Measurements from ENCODE around the gene THSD7B. TPM values are rescaled to one million over a fixed set of nuclear protein-coding genes. Genes with fewer than 3 reads are reported as not detected.

THSD7B gene
- total and polyA plus RNA-seq, 7 donors, result 0.03 to 0.67 (median 0.13) TPM; not detected in 1

- intact Hi-C loops (cut with DNase I), result no loop called here
- Histone ChIP-seq H3K27ac (no peak overlapping the region), H3K4me1 (no peaks in the 10 kb centered on the region), H3K4me3 (no peak overlapping the region), H3K9me3 (no peaks in the 10 kb centered on the region), H3K36me3 (ENCODE audit: insufficient read depth in 1 of 2, low read depth in 1 of 2) (no peaks in the 10 kb centered on the region), H3K27me3 (ENCODE audit: insufficient read depth in 3 of 3, low read length in 2 of 3) (no peaks in the 10 kb centered on the region)
- DNase-seq (no peak), ATAC-seq (no peak)
- 60 to 74% (median 72%) methylated on average over 6 of the region's 6 CpGs for WGBS, 3 donors
- no peak for TF ChIP-seq CTCF (IDR thresholded peaks at IDR 0.05)
Observed at GRCh38 chr2:136863468-136863867, 98.1 kb downstream of the THSD7B start.

- 32 to 44% (median 41%) methylated on average over 4 of the region's 4 CpGs for WGBS, 3 donors
- ATAC-seq, result no peak
Observed at GRCh38 chr2:136863874-136864273, 98.5 kb downstream of the THSD7B start.

GRCh38 chr2:136871424-136871823 is 106.1 kb downstream of the THSD7B start:
- H3K4me3 ChIP-seq, result no peak overlapping the region
- DNase-seq (no peak), ATAC-seq (no peak)
- no peaks in the 10 kb centered on the region for H3K36me3 ChIP-seq (ENCODE audit: insufficient read depth in 1 of 2, low read depth in 1 of 2)
- no peak for TF ChIP-seq CTCF (IDR thresholded peaks at IDR 0.05)
- no peaks in the 10 kb centered on the region for H3K9me3 ChIP-seq
- no peak overlapping the region for H3K27ac ChIP-seq
- intact Hi-C loops (cut with DNase I), result no loop called here
- no peaks in the 10 kb centered on the region for H3K4me1 ChIP-seq
- no peaks in the 10 kb centered on the region for H3K27me3 ChIP-seq (ENCODE audit: insufficient read depth in 3 of 3, low read length in 2 of 3)
- WGBS, 3 donors, result 90 to 99% (median 95%) methylated on average over 1 of the region's 1 CpG

More at GRCh38 chr2:136863874-136864273, 98.5 kb downstream of the THSD7B start:
- TF ChIP-seq CTCF (IDR thresholded peaks at IDR 0.05), result no peak
- H3K4me1 ChIP-seq, result no peaks in the 10 kb centered on the region
- H3K9me3 ChIP-seq, result no peaks in the 10 kb centered on the region
- H3K36me3 ChIP-seq (ENCODE audit: insufficient read depth in 1 of 2, low read depth in 1 of 2), result no peaks in the 10 kb centered on the region
- no peak overlapping the region for H3K4me3 ChIP-seq
- DNase-seq, result no peak
- H3K27ac ChIP-seq, result no peak overlapping the region
- H3K27me3 ChIP-seq (ENCODE audit: insufficient read depth in 3 of 3, low read length in 2 of 3), result no peaks in the 10 kb centered on the region
- intact Hi-C loops (cut with DNase I), result no loop called here

- no peak for ATAC-seq
- Histone ChIP-seq H3K9me3 (no peaks in the 10 kb centered on the region), H3K4me1 (no peaks in the 10 kb centered on the region), H3K27me3 (ENCODE audit: insufficient read depth in 3 of 3, low read length in 2 of 3) (no peaks in the 10 kb centered on the region), H3K27ac (no peak overlapping the region), H3K36me3 (ENCODE audit: insufficient read depth in 1 of 2, low read depth in 1 of 2) (no peaks in the 10 kb centered on the region), H3K4me3 (no peak overlapping the region)
- TF ChIP-seq CTCF (IDR thresholded peaks at IDR 0.05), result no peak
- intact Hi-C loops (cut with DNase I), result no loop called here
- DNase-seq, result no peak
- 49 to 60% (median 55%) methylated on average over 6 of the region's 6 CpGs for WGBS, 3 donors
Observed at GRCh38 chr2:136874258-136874657, 108.9 kb downstream of the THSD7B start.

- intact Hi-C loops (cut with DNase I), result no loop called here
- H3K27ac ChIP-seq, result no peak overlapping the region
- DNase-seq (no peak), ATAC-seq (no peak)
- 60 to 97% (median 63%) methylated on average over 1 of the region's 1 CpG for WGBS, 3 donors
- H3K9me3 ChIP-seq, result no peaks in the 10 kb centered on the region
- no peak overlapping the region for H3K4me3 ChIP-seq
- no peaks in the 10 kb centered on the region for H3K4me1 ChIP-seq
- no peak for TF ChIP-seq CTCF (IDR thresholded peaks at IDR 0.05)
- H3K27me3 ChIP-seq (ENCODE audit: insufficient read depth in 3 of 3, low read length in 2 of 3), result no peaks in the 10 kb centered on the region
- no peaks in the 10 kb centered on the region for H3K36me3 ChIP-seq (ENCODE audit: insufficient read depth in 1 of 2, low read depth in 1 of 2)
Observed at GRCh38 chr2:136891100-136891499, 125.8 kb downstream of the THSD7B start.
